Testis (tissue), 3 donors: ENCODE data around the gene MYH14. TPM values are rescaled to one million over a fixed set of nuclear protein-coding genes. Genes with fewer than 3 reads are reported as not detected.

ENCODE experiments used
- DNase-seq: peaks from one replicate; pipeline ENCODE4 v3.0.0-alpha.2; 2019
- H3K27ac ChIP-seq, 2 donors: fragments of 200-600 bp; sonication (generic); one replicate each; pipeline ENCODE4 v1.5.1; 2019
- H3K27me3 ChIP-seq: fragments of 200-600 bp; sonication (generic); one replicate; pipeline ENCODE4 v1.5.1; 2019
- H3K36me3 ChIP-seq: fragments of 200-600 bp; sonication (generic); one replicate; pipeline ENCODE4 v1.5.1; 2017; ENCODE audit warnings: low read depth; ENCODE audit errors: missing control alignments
- H3K4me1 ChIP-seq: fragments of 200-600 bp; sonication (generic); one replicate; pipeline ENCODE4 v1.5.1; 2019
- H3K4me3 ChIP-seq, 2 donors: fragments of 200-600 bp; sonication (generic); one replicate each; pipeline ENCODE4 v1.5.1; 2017 to 2019
- H3K9me3 ChIP-seq: fragments of 200-600 bp; sonication (generic); one replicate; pipeline ENCODE4 v1.5.1; 2017
- CTCF ChIP-seq, 3 experiments: fragments of 450-650 bp in 2 of 3; fragments of 200-600 bp in 1 of 3; sonication (generic) in 1 of 3; IDR thresholded peaks; one replicate each; pipeline ENCODE4 v1.5.1; 2016 to 2019; ENCODE audit warnings: antibody characterized with exemption in 3 of 3, mild to moderate bottlenecking in 2 of 3, moderate library complexity in 1 of 3
- POLR2A ChIP-seq: fragments of 450-650 bp; IDR thresholded peaks from one replicate; pipeline ENCODE4 v1.6.1; 2017; ENCODE audit warnings: antibody characterized with exemption, mild to moderate bottlenecking, moderate library complexity
- WGBS, 2 donors: methylation state at CpG; one replicate each; pipeline ENCODE4 v1.1.5; 2018; 5-methylcytosine and 5-hydroxymethylcytosine counted together
- intact Hi-C: fragments of 100-400 bp; cut with DNase I; formaldehyde crosslinking; loops from one replicate; pipeline ENCODE4 v1.15.1; 2023; ENCODE audit warnings: low total_unique reads
- polyA plus RNA-seq: library from polyadenylated mRNA; stranded (reverse); fragments of 350-450 nt; fragmentation: Illumina TruSeq; extraction: RNeasy Lipid Tissue Mini Kit (QIAGEN cat#74804); gene quantifications from one replicate; pipeline ENCODE4 v1.2.3, GENCODE V29; 2014; ENCODE audit warnings: low read depth, low replicate concordance; ENCODE audit not compliant: insufficient read depth
- total RNA-seq, 2 donors: library from RNA; depleted of rRNA; stranded (reverse); fragments of >200 nt; gene quantifications; one replicate each; pipeline ENCODE4 v1.2.3, GENCODE V29; 2016

Gene MYH14
- total and polyA plus RNA-seq, 3 donors from 2014 or later, result 6.0 to 7.9 (median 7.8) TPM

DNA sequence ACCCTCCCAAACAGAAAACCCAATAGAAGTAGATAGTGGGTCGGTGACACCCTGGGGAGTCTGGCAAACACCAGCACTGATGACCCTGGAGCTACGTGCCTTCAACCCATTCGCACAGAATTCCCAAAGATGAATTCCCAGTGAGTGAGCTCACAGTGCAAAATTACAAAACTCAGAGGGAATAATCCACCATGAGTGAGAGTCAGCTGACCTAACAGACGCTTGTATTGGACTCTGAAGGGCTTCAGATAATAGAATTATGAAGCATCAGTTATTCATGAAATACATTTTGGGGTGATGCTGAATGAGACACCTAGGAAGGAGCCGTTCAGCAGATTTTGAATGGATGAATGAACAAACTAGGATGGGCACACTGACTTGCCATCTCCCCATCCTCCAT lies 85.5 kb downstream of the MYH14 start:
- no peak for DNase-seq
- 73 to 80% methylated on average over 5 of the region's 5 CpGs for WGBS, 2 donors
- no peaks in the 10 kb centered on the region for H3K4me1 ChIP-seq
- no peaks in the 10 kb centered on the region for H3K27me3 ChIP-seq
- no peak for TF ChIP-seq CTCF (IDR thresholded peaks at IDR 0.05)
- no peak for TF ChIP-seq POLR2A
- no peak overlapping the region for H3K4me3 ChIP-seq
- H3K36me3 ChIP-seq, result no peaks in the 10 kb centered on the region
- H3K27ac ChIP-seq, result no peak overlapping the region
- no peaks in the 10 kb centered on the region for H3K9me3 ChIP-seq
- intact Hi-C loops, result no loop called here

DNA sequence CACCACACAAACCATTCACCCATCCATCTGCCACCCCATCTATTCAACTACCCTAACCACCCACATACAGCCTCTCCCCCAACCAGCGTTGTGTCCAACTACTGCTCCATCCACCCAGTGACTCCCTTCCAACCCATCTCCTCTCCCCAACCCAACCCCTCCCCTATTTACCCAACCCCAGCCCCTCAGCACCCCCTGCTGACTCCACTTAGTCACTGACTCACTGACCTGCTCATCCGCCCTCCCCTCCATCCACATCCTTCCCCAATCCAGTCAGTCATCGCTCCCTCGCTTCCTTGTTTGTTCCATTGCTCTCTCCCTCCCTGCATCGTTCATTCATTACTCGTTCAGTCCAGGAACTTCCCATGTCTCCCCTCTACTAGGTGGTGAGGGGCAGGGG lies 86.6 kb downstream of the MYH14 start:
- Histone ChIP-seq H3K36me3 (no peaks in the 10 kb centered on the region), H3K4me1 (no peaks in the 10 kb centered on the region), H3K9me3 (no peaks in the 10 kb centered on the region), H3K27me3 (no peaks in the 10 kb centered on the region), H3K27ac (no peak overlapping the region), H3K4me3 (no peak overlapping the region)
- TF ChIP-seq POLR2A (no peak), CTCF (IDR thresholded peaks at IDR 0.05) (no peak)
- whole genome bisulfite sequencing, 2 donors, result 79 to 81% methylated on average over 6 of the region's 6 CpGs
- DNase-seq, result no peak
- intact Hi-C loops, result no loop called here

DNA sequence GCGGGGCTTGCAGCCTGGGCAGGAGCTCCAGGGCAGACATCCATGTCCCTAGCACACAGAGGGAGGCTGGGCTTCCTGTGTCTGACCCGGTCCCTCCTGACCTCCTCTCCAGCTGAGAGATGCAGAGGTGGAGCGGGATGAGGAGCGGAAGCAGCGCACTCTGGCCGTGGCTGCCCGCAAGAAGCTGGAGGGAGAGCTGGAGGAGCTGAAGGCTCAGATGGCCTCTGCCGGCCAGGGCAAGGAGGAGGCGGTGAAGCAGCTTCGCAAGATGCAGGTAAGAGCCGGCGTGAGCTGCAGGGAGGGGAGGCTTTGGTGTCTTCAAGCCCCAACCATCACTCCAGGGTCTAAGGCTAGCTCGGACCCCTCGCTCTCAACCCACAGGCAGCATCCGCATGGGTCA lies 87.4 kb downstream of the MYH14 start:
- WGBS, 2 donors, result 60 to 73% methylated on average over 13 to 15 of the region's 15 CpGs
- no peak overlapping the region for H3K27ac ChIP-seq
- intact Hi-C loops, result no loop called here
- H3K27me3 ChIP-seq, result no peaks in the 10 kb centered on the region
- no peaks in the 10 kb centered on the region for H3K36me3 ChIP-seq
- no peak for TF ChIP-seq CTCF (IDR thresholded peaks at IDR 0.05)
- TF ChIP-seq POLR2A, result no peak
- no peak overlapping the region for H3K4me3 ChIP-seq
- no peak for DNase-seq
- H3K4me1 ChIP-seq, result no peaks in the 10 kb centered on the region
- no peaks in the 10 kb centered on the region for H3K9me3 ChIP-seq

GRCh38 chr19:50292216-50292827 lies 88.9 kb downstream of the MYH14 start:
- WGBS, 2 donors, result 70 to 71% methylated on average over 10 to 11 of the region's 11 CpGs
- intact Hi-C loops, result no loop called here
- TF ChIP-seq CTCF (IDR thresholded peaks at IDR 0.05), result no peak
- TF ChIP-seq POLR2A, result no peak
- no peaks in the 10 kb centered on the region for H3K4me1 ChIP-seq
- H3K4me3 ChIP-seq, result no peak overlapping the region
- no peaks in the 10 kb centered on the region for H3K9me3 ChIP-seq
- no peak overlapping the region for H3K27ac ChIP-seq
- H3K36me3 ChIP-seq, result no peaks in the 10 kb centered on the region
- DNase-seq, result no peak
- no peaks in the 10 kb centered on the region for H3K27me3 ChIP-seq
